ENCODE results near the gene C9. TPM values are rescaled to one million over a fixed set of nuclear protein-coding genes. Genes with fewer than 3 reads are reported as not detected.
"Not testable (repeated sequence)": the region's sequence is repeated elsewhere in the genome, so short reads cannot be mapped to it uniquely, and the experiment has no call there.

The C9 gene
- total and polyA plus RNA-seq, 7 donors = 0.24 TPM; not detected in 6

DNA sequence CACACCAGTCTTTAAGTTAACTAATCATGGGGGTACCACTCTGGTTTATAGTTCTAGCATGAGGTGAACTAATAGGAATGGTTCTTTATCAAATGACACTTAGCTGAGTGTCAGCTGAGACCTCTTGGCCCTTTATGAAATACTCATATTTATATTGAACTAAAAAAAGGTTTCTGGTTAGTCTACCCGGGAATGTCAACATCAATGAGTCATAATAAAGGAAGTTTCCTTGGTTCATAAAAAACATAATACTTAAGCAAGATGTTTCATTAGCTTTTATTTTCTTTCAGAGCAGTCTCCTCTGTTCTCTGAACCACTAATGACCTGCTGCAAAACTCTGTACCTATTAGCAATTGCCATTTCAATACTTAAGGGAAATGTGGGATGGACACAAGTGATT is 46.8 kb upstream of the C9 start:
- Histone ChIP-seq H3K4me1 (peaks cover 24% of the 10 kb centered on the region), H3K27me3 (ENCODE audit: insufficient read depth in 3 of 3, low read length in 2 of 3) (no peaks in the 10 kb centered on the region), H3K27ac (peak overlapping the region; percentile 50), H3K9me3 (no peaks in the 10 kb centered on the region), H3K4me3 (no peak overlapping the region), H3K36me3 (ENCODE audit: insufficient read depth in 1 of 2, low read depth in 1 of 2) (no peaks in the 10 kb centered on the region)
- TF ChIP-seq, protein P1, sequence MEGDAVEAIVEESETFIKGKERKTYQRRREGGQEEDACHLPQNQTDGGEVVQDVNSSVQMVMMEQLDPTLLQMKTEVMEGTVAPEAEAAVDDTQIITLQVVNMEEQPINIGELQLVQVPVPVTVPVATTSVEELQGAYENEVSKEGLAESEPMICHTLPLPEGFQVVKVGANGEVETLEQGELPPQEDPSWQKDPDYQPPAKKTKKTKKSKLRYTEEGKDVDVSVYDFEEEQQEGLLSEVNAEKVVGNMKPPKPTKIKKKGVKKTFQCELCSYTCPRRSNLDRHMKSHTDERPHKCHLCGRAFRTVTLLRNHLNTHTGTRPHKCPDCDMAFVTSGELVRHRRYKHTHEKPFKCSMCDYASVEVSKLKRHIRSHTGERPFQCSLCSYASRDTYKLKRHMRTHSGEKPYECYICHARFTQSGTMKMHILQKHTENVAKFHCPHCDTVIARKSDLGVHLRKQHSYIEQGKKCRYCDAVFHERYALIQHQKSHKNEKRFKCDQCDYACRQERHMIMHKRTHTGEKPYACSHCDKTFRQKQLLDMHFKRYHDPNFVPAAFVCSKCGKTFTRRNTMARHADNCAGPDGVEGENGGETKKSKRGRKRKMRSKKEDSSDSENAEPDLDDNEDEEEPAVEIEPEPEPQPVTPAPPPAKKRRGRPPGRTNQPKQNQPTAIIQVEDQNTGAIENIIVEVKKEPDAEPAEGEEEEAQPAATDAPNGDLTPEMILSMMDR (IDR thresholded peaks at IDR 0.05) = no peak
- 13 to 33% (median 16%) methylated on average over 1 of the region's 1 CpG for WGBS, 3 donors
- ATAC-seq (peak in 3 of 4 donors; percentile 23 to 41 (median 23)), DNase-seq (no peak)
- intact Hi-C loops (cut with DNase I) = loop anchor here in 1 of 2 donors (10.0 kb wide), 1 partner anchor 114 kb away; no protein-coding TSS in a partner anchor

DNA sequence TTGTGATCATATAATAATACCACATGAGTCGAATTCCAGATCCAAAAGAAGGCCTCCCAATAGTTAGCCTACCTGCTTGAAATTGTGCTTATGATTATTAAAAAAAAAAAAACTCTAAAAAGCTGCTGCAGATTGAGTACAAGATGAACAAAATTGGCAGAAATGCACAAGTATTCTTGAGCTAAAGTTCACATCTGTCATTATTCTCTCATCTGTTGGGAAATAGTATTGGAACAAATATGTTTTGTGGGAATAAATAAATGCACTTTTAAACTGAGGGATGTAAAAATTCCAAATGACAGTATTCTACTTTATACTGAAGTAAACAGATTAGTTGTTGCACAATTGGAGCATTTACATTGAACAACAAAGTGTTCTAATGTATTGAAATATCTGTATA is 44.7 kb upstream of the C9 start:
- no peak overlapping the region for H3K27ac ChIP-seq

DNA sequence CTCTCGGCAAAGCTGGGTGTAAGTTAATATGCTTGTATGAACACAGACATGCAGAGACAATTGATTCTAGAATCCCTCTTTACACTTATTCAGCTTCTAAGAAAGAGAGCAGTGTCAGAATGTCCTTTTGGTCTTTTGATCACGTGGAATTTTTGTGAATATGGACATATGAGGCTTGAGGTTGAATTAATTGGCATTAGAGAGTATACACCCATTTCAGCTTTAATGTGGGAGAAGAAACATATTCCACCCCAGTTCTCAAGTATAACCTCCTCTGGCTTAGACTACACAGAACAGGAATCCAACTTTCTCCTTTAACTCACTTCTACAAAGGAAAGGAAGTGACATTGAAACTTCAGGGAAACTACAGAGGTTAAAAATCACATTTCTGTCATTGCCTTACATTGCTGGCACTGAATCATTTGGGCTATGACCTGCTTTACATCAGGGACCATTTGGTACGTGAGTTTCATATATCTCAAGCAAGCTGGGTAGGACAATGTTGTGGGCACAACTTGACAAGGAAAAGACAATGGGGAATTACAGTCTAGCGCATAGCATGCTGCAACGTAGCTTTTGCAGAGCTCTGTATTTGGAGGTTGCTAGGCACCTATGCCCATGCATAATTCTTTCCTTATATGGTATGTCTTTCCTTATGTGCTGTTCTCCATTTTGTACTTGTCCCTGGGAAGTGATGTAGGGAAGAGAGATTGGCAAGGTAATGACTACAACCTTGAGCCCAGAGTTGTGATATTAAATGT is 41.0 kb upstream of the C9 start:
- H3K4me3 ChIP-seq = no peak overlapping the region
- 45 to 60% (median 49%) methylated on average over 5 of the region's 5 CpGs for whole genome bisulfite sequencing, 3 donors
- no peaks in the 10 kb centered on the region for H3K27me3 ChIP-seq (ENCODE audit: insufficient read depth in 3 of 3, low read length in 2 of 3)
- DNase-seq = no peak
- no peak for ATAC-seq
- H3K36me3 ChIP-seq (ENCODE audit: insufficient read depth in 1 of 2, low read depth in 1 of 2) = no peaks in the 10 kb centered on the region
- no peaks in the 10 kb centered on the region for H3K9me3 ChIP-seq
- intact Hi-C loops (cut with DNase I) = no loop called here
- TF ChIP-seq, protein P1 (IDR thresholded peaks at IDR 0.05) = no peak
- H3K27ac ChIP-seq = no peak overlapping the region
- peaks cover 15% of the 10 kb centered on the region for H3K4me1 ChIP-seq

More for the DNA sequence above, 44.7 kb upstream of the C9 start:
- intact Hi-C loops (cut with DNase I) = no loop called here
- ATAC-seq (no peak), DNase-seq (no peak)
- Histone ChIP-seq H3K36me3 (ENCODE audit: insufficient read depth in 1 of 2, low read depth in 1 of 2) (no peaks in the 10 kb centered on the region), H3K4me3 (no peak overlapping the region), H3K9me3 (no peaks in the 10 kb centered on the region), H3K4me1 (peaks cover 24% of the 10 kb centered on the region), H3K27me3 (ENCODE audit: insufficient read depth in 3 of 3, low read length in 2 of 3) (no peaks in the 10 kb centered on the region)
- 68 to 87% (median 83%) methylated on average over 1 of the region's 1 CpG for WGBS, 3 donors
- TF ChIP-seq, protein P1 (IDR thresholded peaks at IDR 0.05) = no peak

DNA sequence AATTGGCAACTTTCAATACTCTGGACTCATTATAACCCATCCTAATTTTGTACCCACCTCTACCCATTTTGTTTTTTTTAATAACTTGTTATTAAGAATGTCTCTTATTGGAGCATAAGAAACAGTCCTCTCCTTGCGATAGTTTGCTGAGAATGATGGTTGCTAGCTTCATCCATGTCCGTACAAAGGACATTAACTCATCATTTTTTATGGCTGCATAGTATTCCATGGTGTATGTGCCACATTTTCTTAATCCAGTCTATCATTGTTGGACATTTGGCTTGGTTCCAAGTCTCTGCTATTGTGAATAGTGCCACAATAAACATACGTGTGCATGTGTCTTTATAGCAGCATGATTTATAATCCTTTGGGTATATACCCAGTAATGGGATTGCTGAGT is 39.5 kb upstream of the C9 start:
- 81 to 92% (median 86%) methylated on average over 3 of the region's 3 CpGs for WGBS, 3 donors

DNA sequence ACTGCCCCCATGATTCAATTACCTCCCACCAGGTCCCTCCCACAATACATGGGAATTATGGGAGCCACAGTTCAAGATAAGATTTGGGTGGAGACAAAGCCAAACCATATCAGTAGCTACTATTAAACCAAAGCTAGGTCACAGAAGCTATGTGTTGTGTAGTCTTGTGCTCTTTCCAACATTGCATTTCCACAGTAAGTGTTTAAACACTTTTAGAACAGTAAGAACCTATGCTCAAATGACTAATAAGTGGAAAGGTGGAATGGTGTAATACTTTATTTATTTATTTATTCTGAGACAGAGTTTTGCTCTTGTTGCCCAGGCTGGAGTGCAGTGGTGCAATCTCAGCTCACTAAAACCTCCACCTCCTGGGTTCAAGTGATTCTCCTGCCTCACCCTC is 37.8 kb upstream of the C9 start:
- H3K27ac ChIP-seq; intact Hi-C loops (cut with DNase I); H3K36me3 ChIP-seq (ENCODE audit: insufficient read depth in 1 of 2, low read depth in 1 of 2); H3K27me3 ChIP-seq (ENCODE audit: insufficient read depth in 3 of 3, low read length in 2 of 3); H3K9me3 ChIP-seq; H3K4me3 ChIP-seq; DNase-seq; ATAC-seq: not testable (repeated sequence)
- H3K4me1 ChIP-seq = peaks cover 22% of the 10 kb centered on the region

More for the DNA sequence above, 39.5 kb upstream of the C9 start:
- DNase-seq; H3K9me3 ChIP-seq; ATAC-seq; H3K4me3 ChIP-seq; intact Hi-C loops (cut with DNase I); H3K36me3 ChIP-seq (ENCODE audit: insufficient read depth in 1 of 2, low read depth in 1 of 2); H3K27me3 ChIP-seq (ENCODE audit: insufficient read depth in 3 of 3, low read length in 2 of 3); H3K27ac ChIP-seq: not testable (repeated sequence)
- peaks cover 20% of the 10 kb centered on the region for H3K4me1 ChIP-seq

Data from psoas muscle (tissue), 8 donors.